NCI-H69 (cell line): ENCODE data around the gene CCL4.

Experiments
- DNase-seq: peaks from one replicate; lab custom pipeline; 2025; lab: John Stamatoyannopoulos, UW

The CCL4 gene

GRCh38 chr17:36144014-36144413 lies 40.4 kb downstream of the CCL4 start:
- no peak for DNase-seq

- no peak for DNase-seq
Measured at GRCh38 chr17:36144981-36145729, 41.5 kb downstream of the CCL4 start.

- no peak for DNase-seq
Measured at GRCh38 chr17:36147601-36148000, 44.0 kb downstream of the CCL4 start.

GRCh38 chr17:36148559-36149295 lies 45.1 kb downstream of the CCL4 start:
- DNase-seq, result peak; percentile 55

- no peak for DNase-seq
Measured at GRCh38 chr17:36149296-36149820, 45.7 kb downstream of the CCL4 start.

GRCh38 chr17:36151891-36152638 lies 48.4 kb downstream of the CCL4 start:
- no peak for DNase-seq

GRCh38 chr17:36152639-36153120 lies 49.1 kb downstream of the CCL4 start:
- peak; percentile 25 for DNase-seq

GRCh38 chr17:36153895-36154610 lies 50.4 kb downstream of the CCL4 start:
- no peak for DNase-seq
